ENCODE data around the gene MBIP.

Gene MBIP

GRCh38 chr14:36260970-36261640 is 59.3 kb downstream of the MBIP start:
- no peak for DNase-seq (ENCODE audit: low spot score)

GRCh38 chr14:36258241-36258640 is 62.2 kb downstream of the MBIP start:
- no peak for DNase-seq (ENCODE audit: low spot score)

DNA sequence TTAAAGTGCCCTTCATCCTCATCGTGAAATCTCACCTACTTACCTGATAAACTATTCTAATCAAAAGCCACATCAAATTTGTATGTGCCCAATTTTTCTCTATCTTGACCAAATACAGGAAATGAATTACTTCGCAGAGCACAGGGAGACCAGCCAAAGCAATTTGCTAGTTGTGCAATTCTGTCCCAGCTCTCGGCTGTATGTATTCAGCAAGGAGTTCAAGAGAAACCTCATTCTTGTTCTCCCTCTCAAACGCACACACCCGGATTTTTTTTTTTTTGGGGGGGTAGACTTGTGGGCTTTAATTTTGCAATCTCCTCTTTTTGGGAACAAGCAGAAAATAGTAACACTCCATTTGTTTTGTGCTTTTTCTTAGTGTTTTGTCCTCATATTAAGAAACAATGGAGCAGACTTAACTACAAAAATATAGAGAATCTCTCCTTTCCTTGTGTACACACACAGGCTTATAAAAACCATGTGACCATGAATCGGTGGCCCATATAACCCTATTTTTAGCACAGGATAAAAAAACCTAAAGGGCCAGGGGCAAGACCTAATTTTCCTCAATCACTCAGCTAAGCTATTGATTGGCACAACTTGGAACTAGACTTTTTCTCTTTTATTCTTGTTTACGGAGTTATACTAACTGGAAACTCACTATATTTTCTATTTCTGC is 64.2 kb downstream of the MBIP start:
- DNase-seq (ENCODE audit: low spot score): no peak

DNA sequence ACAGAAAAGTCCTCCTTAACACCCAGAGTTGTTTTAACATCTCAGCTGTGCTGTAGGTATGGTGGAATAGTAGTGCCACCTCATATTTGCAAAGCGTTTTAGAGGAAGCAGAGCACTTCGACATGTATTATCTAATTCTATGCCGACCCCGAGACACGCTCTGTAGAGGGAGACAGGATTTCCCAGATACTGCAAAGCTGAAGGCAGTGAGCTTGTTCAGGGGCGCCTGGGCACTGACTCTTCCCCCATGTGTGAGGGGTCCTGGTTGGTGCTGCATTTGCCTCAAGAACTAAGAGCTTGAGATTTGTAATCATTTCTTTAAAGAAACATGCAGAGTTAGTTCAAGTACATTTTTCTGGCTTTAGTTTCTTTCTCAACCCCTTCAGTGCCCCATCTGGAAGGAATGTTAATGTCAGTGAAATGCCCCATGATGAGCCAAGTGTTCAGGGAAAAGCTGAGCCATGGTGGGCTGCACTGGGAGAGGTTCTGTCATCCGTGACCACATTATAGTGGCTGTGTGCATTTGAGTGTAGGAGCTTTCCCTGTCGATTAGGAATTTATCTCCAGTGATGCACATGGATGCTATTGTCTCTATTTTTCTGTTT is 66.3 kb downstream of the MBIP start:
- DNase-seq (ENCODE audit: low spot score): no peak
